GM13977 (cell line): ENCODE measurements around the gene QARS1.

ENCODE experiments used
- DNase-seq: peaks from one replicate; pipeline ENCODE4 v3.0.0; 2012; ENCODE audit warnings: low spot score
- CTCF ChIP-seq: IDR thresholded peaks from 2 replicates; pipeline ENCODE4 v1.5.1; 2012; ENCODE audit warnings: mild to moderate bottlenecking, control low read depth; ENCODE audit not compliant: insufficient read depth; ENCODE audit errors: extremely low read depth, missing control alignments
- in situ Hi-C: fragments of 300-500 bp; cut with MboI; formaldehyde crosslinking; loops from one replicate; pipeline ENCODE4 v1.12.0; 2022; ENCODE audit warnings: low sequenced_read_pairs, low pct_unique_long_range_greater_than_20kb, mixed read lengths, inconsistent platforms; ENCODE audit not compliant: unreplicated experiment

Gene QARS1

GRCh38 chr3:49104427-49105291 lies at the start of gene QARS1:
Gene QARS1 (minus strand): TSS chr3:49104757. CDS start chr3:49104733, 24 bp downstream.
- peak; percentile 97 for DNase-seq
- no peak for TF ChIP-seq CTCF
- in situ Hi-C loops: no loop called here

- in situ Hi-C loops: loop anchor here (25.0 kb wide), 1 partner anchor 284 kb away; the partner anchor contains the start of gene NICN1
- no peak for DNase-seq
- no peak for TF ChIP-seq CTCF
Observed at GRCh38 chr3:49153349-49153912, 48.9 kb upstream of the QARS1 start.

GRCh38 chr3:49151610-49152009 lies 47.1 kb upstream of the QARS1 start:
- in situ Hi-C loops: loop anchor here (25.0 kb wide), 1 partner anchor 286 kb away; the partner anchor contains the start of gene NICN1
- no peak for TF ChIP-seq CTCF

GRCh38 chr3:49148159-49148558 lies 43.6 kb upstream of the QARS1 start:
- in situ Hi-C loops: no loop called here
- no peak for DNase-seq
- TF ChIP-seq CTCF: no peak

More at GRCh38 chr3:49151610-49152009, 47.1 kb upstream of the QARS1 start:
- no peak for DNase-seq

DNA sequence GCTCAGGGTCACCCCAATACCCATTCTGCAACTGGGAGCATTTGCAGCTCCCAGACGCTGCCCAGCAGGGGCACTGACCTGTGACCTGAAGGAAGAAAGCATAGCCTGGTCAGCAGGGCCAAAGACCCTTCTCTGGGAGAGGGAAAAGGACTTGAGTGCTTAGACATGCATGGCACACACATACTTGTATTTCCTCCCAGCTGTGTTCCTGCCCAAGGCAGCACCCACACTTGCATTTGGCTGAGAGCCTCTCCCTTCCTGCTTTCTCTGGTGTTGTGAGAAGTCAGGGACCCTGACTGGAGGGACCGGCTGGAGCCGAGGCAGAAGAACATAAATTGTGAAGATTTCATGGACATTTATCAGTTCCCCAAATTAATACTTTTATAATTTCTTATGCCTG lies 35.5 kb upstream of the QARS1 start:
- in situ Hi-C loops: no loop called here
- no peak for TF ChIP-seq CTCF
- no peak for DNase-seq

DNA sequence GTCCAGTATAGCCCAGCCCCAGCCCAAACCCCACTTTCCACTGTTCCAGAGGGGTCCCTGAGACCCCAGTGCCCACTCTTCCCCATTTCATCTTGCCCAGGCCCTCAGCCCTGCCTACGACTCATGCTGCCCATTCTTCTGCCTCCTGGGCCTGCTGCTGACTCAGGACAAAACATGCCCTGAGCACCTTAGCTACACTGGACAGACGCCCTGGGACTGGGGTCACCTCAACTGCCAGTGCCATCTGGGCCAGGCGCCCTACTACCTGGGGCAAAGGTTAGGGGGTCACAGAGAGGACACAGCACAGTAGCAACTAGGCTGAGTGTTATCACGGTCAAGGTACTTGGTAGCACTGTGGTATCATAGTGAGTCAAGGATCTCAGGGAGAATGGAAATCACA lies 30.9 kb upstream of the QARS1 start:
- in situ Hi-C loops: no loop called here
- TF ChIP-seq CTCF: no peak
- DNase-seq: no peak
